ENCODE data around the gene CREB3L2.
"Not testable (repeated sequence)": the region's sequence is repeated elsewhere in the genome, so short reads cannot be mapped to it uniquely, and the experiment has no call there.

CREB3L2 gene

DNA sequence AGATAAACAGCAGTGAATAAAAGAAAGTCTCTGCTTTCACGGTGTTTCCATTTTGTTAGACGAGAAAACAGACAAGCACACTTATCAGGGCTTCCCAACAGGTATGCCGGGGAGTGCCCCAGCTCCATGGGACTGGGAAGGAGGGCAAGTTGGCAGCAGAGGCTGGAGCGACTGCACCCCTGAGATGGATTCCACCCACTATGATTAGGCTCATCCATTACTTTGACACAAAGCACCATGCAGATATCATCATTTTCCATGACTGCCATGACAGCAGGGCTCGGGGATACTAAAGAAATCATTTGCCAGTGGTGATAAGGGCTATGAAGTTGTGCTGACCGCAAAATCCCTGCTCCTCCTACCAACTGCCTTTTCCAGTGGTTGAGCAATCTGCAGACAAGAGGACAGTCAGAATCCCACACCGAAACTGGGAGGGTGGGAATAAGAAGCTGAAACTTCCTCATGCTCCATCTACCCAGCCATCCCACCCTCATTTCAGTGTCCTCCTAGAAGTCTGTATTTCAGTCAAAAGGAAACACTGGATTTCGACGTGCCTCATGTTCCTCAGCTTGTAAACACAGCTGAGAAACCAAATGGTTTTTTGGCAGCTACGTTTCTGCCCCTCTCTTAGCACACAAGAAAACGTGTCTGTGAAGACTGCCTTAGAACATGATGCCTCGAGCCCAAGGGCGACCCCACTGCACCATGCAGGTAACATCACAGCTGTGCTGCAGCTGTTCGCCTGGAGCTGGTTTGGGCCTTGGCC lies 15.5 kb downstream of the CREB3L2 start:
- DNase-seq (ENCODE audit: low read depth) = no peak
- H3K4me3 ChIP-seq (ENCODE audit: low read depth, low read length) = peak overlapping the region; percentile 3; the same call in 1 of the 2 replicates
- TF ChIP-seq, protein P1, sequence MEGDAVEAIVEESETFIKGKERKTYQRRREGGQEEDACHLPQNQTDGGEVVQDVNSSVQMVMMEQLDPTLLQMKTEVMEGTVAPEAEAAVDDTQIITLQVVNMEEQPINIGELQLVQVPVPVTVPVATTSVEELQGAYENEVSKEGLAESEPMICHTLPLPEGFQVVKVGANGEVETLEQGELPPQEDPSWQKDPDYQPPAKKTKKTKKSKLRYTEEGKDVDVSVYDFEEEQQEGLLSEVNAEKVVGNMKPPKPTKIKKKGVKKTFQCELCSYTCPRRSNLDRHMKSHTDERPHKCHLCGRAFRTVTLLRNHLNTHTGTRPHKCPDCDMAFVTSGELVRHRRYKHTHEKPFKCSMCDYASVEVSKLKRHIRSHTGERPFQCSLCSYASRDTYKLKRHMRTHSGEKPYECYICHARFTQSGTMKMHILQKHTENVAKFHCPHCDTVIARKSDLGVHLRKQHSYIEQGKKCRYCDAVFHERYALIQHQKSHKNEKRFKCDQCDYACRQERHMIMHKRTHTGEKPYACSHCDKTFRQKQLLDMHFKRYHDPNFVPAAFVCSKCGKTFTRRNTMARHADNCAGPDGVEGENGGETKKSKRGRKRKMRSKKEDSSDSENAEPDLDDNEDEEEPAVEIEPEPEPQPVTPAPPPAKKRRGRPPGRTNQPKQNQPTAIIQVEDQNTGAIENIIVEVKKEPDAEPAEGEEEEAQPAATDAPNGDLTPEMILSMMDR (IDR thresholded peaks at IDR 0.05; ENCODE audit: low read depth, low read length, missing control alignments) = no peak

DNA sequence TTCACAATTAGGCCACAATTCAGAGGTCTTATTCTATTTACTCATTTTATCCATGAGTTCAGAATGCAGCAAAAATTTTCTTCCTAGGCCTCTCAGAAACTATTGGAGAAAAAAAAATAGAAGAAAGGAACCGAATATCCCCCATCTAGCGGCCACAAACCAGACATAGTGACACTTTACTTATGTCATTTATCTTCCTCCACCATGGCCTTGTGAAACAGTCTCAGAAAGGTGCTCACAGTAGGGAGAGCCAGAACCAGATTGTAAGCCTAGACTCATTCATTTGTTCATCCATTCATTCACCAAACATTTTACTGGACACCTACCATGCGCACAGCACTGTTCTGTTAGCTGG lies 16.0 kb downstream of the CREB3L2 start:
- DNase-seq (ENCODE audit: low read depth) = no peak
- peak overlapping the region; percentile 3; the same call in 1 of the 2 replicates for H3K4me3 ChIP-seq (ENCODE audit: low read depth, low read length)
- TF ChIP-seq, protein P1 (IDR thresholded peaks at IDR 0.05; ENCODE audit: low read depth, low read length, missing control alignments) = peak; percentile 27

DNA sequence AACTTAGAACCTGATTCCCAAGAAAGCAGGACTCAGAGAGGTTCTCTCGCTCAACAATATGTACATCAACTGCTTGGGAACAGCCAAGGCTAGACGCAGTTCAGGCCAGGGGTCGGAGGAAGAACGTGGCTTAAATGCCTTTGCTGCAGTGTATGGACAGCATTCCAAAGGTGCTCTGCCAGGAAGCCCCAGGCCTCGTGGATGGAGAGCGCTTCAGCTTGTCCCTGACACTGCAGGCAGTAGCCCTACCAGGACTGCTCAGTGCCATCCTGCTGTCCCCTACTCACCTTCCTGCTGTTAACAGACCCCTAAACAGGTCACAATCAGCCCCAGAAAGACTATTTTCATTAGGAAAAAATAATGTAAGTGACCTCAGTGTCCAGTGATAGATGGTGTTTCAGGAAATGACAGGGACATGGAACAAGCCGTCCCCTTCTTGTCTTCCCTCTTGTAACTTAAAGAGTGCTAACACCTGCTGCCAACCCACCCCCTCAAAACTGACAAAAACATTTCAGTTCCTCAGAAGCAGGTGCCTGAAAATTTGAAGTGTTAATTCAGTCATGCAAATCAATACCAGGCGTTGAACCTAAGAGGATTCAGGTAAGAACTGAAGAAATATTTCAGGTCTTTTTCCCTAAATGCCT lies 16.5 kb downstream of the CREB3L2 start:
- TF ChIP-seq, protein P1 (IDR thresholded peaks at IDR 0.05; ENCODE audit: low read depth, low read length, missing control alignments) = no peak
- H3K4me3 ChIP-seq (ENCODE audit: low read depth, low read length) = peak overlapping the region; percentile 15; the same call in 1 of the 2 replicates
- no peak for DNase-seq (ENCODE audit: low read depth)

DNA sequence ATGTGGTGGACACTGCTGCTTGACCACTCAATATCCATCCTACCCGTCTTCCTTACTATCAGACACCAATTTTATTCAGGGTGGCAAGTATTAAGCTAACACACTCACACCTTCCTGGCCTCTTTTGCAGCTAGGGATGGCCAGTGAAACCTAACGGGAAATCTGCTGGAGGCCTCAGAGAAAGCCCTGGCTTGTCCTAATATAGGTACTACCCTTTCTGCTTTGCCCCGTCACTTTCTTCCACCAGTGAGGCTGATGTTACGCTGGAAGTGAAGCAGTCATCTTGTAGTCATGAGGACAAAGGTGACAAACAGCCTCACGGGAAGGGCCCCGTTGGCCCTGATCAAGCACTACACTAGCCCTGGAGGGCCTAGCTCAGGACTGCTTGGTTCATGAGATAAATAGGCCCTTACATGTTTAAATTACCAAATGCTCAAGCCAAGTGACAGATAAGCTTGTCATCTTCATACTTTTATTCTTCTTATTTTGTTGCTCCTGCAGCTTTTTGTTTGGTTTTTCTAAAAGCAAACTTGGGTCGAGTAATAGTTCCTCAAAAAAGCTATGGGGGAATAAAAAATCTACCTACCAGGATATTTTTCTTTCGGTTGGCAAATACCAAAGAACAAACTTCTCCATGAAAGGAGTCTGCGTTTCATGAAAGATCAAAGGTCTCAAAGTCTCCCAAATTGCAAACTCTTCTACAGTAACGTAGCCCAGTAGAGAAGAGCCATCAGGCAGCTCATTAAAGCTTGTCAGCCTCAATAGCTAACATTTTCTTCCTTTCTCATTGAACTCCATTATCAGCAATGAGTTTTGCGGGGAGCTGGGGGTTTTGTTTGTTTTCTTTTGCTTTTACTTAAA lies 17.5 kb downstream of the CREB3L2 start:
- DNase-seq (ENCODE audit: low read depth) = no peak
- TF ChIP-seq, protein P1 (IDR thresholded peaks at IDR 0.05; ENCODE audit: low read depth, low read length, missing control alignments) = no peak
- no peak overlapping the region for H3K4me3 ChIP-seq (ENCODE audit: low read depth, low read length)

DNA sequence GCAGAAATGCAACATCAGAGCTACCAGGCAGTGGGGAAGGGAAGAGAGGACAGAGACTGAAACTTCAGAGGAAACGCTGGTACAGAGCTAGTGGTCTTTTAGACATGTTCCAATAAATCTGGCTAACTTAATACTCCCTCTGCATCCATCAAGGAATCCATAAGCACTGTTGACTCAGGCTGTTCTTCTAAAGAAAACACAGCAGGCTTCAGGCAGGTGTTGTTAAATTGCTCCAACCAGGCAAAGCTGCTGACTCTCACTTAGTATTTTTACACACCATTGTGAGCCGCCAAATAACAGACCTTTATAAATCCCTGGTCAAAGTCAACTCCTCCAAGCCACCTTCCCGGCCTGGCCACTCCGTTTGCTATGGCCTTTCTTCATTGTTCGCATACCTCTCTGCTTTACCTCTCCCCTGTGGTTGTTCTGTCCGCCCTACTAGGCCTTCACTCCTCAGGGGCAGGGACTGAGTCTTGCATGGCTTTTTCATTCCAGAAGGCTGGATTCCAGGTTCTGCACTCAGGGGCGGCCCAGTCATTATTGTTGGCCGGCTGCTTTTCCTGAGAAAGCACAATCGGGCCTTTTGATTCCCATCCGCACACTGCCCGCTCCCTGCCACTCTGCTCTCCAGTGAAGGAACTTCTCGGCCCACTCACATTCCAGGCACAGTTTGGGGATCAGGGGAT lies 18.4 kb downstream of the CREB3L2 start:
- no peak for DNase-seq (ENCODE audit: low read depth)

DNA sequence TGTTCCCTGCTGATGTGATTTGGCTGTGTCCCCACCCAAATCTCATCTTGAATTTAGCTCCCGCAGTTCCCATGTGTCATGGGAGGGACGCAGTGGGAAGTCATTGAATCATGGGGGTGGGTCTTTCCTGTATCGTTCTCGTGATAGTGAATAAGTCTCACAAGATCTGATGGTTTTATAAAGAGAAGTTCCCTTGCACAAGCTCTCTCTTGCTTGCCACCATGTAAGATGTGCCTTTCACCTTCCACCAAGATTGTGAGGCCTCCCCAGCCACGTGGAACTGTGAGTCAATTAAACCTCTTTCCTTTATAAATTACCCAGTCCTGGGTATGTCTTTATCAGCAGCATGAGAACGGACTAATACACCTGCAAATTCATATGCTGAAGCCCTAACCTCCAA lies 19.5 kb downstream of the CREB3L2 start:
- H3K4me3 ChIP-seq (ENCODE audit: low read depth, low read length); DNase-seq (ENCODE audit: low read depth): not testable (repeated sequence)

More for the DNA sequence above, 18.4 kb downstream of the CREB3L2 start:
- TF ChIP-seq, protein P1 (IDR thresholded peaks at IDR 0.05; ENCODE audit: low read depth, low read length, missing control alignments) = no peak
- H3K4me3 ChIP-seq (ENCODE audit: low read depth, low read length) = no peak overlapping the region

All from GM12864 (cell line).